Ovary (tissue), 9 donors: ENCODE results near the gene TAPBP. TPM values are rescaled to one million over a fixed set of nuclear protein-coding genes. Genes with fewer than 3 reads are reported as not detected.
A peak's percentile ranks its signal among the peaks of the same experiment; 100 is the strongest.

Source experiments
- DNase-seq, 5 donors: peaks; one replicate each; pipeline ENCODE4 v3.0.0-alpha.2; 2019 to 2020
- H3K27ac ChIP-seq, 2 donors: fragments of 200-600 bp; one replicate each; pipeline versions ENCODE4 v1.5.1 to v1.8.0; 2019 to 2022
- H3K27me3 ChIP-seq: fragments of 200-600 bp; one replicate; pipeline ENCODE4 v1.8.0; 2022
- H3K36me3 ChIP-seq: fragments of 200-600 bp; sonication (generic); one replicate; pipeline ENCODE4 v1.5.1; 2019
- H3K4me1 ChIP-seq: one replicate; pipeline ENCODE4 v1.8.1; 2013; ENCODE audit warnings: mild to moderate bottlenecking, moderate library complexity; ENCODE audit not compliant: insufficient read depth
- H3K4me3 ChIP-seq: fragments of 200-600 bp; sonication (generic); one replicate; pipeline ENCODE4 v1.5.1; 2017
- H3K9me3 ChIP-seq, 2 donors: fragments of 200-600 bp in 1 of 2; sonication (generic) in 1 of 2; one replicate each; pipeline versions ENCODE4 v1.5.1 to v1.8.1; 2013 to 2019; ENCODE audit warnings: mild to moderate bottlenecking in 1 of 2, moderate library complexity in 1 of 2
- CTCF ChIP-seq, 3 donors: fragments of 450-650 bp in 2 of 3; fragments of 200-600 bp in 1 of 3; IDR thresholded peaks; one replicate each; pipeline versions ENCODE4 v1.5.1 to v1.8.0; 2016 to 2022; ENCODE audit warnings: antibody characterized with exemption in 3 of 3, mild to moderate bottlenecking in 1 of 3
- EP300 ChIP-seq: sonication (generic); formaldehyde crosslinking; IDR thresholded peaks from one replicate; pipeline ENCODE4 v1.6.1; 2017; ENCODE audit warnings: antibody characterized with exemption
- POLR2A ChIP-seq: fragments of 450-650 bp; IDR thresholded peaks from one replicate; pipeline ENCODE4 v1.6.1; 2017; ENCODE audit warnings: antibody characterized with exemption, mild to moderate bottlenecking, moderate library complexity
- WGBS, 3 donors: extraction: QIAGEN DNeasy Blood & Tissue Kit in 1 of 3; methylation state at CpG; one replicate each; pipeline versions ENCODE4 v1.1.5 to v1.1.7; 2013 to 2017; 5-methylcytosine and 5-hydroxymethylcytosine counted together
- intact Hi-C, 4 donors: fragments of 100-400 bp; cut with DNase I; formaldehyde crosslinking; loops; one replicate each; pipeline versions ENCODE4 v1.11.0 to v1.15.1; 2022 to 2023
- polyA plus RNA-seq, 2 donors: library from polyadenylated mRNA; stranded (reverse); fragments of 200-250 nt in 1 of 2; fragments of 350-450 nt in 1 of 2; fragmentation: Illumina TruSeq in 1 of 2; extraction: RNeasy Lipid Tissue Mini Kit (QIAGEN cat#74804) in 1 of 2; gene quantifications; one replicate each; pipeline ENCODE4 v1.2.3, GENCODE V29; 2013 to 2014
- total RNA-seq, 7 donors: library from RNA; depleted of rRNA in 2 of 7; stranded (reverse); fragments of >200 nt in 2 of 7; fragmentation: NEBNext Ultra II Directional in 3 of 7; extraction: Animal tissue kit (Norgen Biotek cat#: 25700) in 3 of 7; gene quantifications; one replicate each; pipeline versions ENCODE4 v1.1.0 to v1.2.4, GENCODE V29; 2016 to 2023
- donor health status: DM: no; HTN: no; CAD: no; lungs with moderate emphysema.
- donor health status: DM: no; HTN: no; CAD: no.
- donor health status: Bipolar disorder and iron deficiency.
- donor health status: DM: yes; HTN: yes; CAD: no.
- donor health status: DM: no; HTN: no; CAD: no.
- donor health status: DM: yes; HTN: yes; CAD: no.

TAPBP gene
- total and polyA plus RNA-seq, 9 donors: 24.4 to 121 (median 60.9) TPM

DNA sequence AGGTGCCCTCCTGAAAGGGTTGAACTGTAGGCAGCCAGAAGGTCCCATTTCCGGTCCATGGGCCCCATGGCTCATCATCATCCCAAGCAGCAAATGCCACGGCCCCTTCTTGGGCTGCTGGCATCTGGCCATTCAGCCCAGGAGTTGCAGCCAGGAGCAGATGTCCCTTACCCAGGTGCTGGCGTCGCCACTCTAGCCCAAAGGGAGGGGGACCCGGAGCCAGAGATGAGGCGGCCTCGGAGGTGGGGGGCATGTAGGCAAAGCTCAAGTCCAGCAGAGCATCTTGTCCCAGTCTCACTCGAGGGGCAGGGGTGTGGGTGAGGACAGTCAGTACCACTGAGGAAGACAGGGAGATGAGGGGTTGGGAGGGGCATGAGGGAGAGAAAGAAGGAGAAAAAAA is 8.8 kb downstream of the TAPBP start:
- 79 to 86% (median 85%) methylated on average over 8 of the region's 8 CpGs for WGBS, 3 donors
- Histone ChIP-seq H3K4me1 (peaks cover 1% of the 10 kb centered on the region), H3K36me3 (no peaks in the 10 kb centered on the region), H3K27me3 (no peaks in the 10 kb centered on the region), H3K4me3 (no peak overlapping the region), H3K27ac (no peak overlapping the region), H3K9me3 (no peaks in the 10 kb centered on the region)
- TF ChIP-seq POLR2A (no peak), EP300 (no peak), CTCF (IDR thresholded peaks at IDR 0.05) (no peak)
- no peak for DNase-seq
- intact Hi-C loops: no loop called here

DNA sequence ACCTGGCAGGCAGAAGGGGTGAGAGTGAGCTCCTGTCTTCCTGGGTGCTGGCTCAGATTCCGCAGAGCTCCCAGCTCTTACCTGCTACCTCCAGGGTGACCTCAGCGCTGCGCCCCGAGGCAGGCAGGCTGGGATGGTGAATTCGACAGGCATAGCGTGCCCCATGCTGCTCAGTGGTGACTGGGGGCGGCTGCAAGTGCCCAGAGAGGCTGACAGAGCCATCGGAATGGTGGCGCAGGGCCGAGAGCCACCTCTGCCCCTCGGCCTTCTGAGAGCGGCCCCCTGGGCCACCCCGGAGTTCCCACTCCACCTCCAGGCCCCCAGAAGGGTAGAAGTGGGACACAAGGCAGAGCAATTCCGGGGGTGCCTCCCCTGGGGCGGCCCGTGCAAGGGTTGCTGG is 9.7 kb downstream of the TAPBP start:
- no peak for TF ChIP-seq CTCF (IDR thresholded peaks at IDR 0.05)
- no peak for TF ChIP-seq POLR2A
- no peak for TF ChIP-seq EP300
- DNase-seq: no peak
- Histone ChIP-seq H3K9me3 (no peaks in the 10 kb centered on the region), H3K4me3 (no peak overlapping the region), H3K4me1 (peaks cover 3% of the 10 kb centered on the region), H3K27ac (no peak overlapping the region), H3K36me3 (no peaks in the 10 kb centered on the region), H3K27me3 (no peaks in the 10 kb centered on the region)
- intact Hi-C loops: loop anchor here in 1 of 4 donors (5.0 kb wide), 1 partner anchor 113 kb away; the partner anchor contains the start of gene CUTA
- WGBS, 3 donors: 85 to 86% (median 85%) methylated on average over 16 of the region's 16 CpGs

- WGBS, 3 donors: 81 to 93% (median 87%) methylated on average over 3 of the region's 3 CpGs
- no peaks in the 10 kb centered on the region for H3K36me3 ChIP-seq
Observed at GRCh38 chr6:33301877-33302276, 12.0 kb downstream of the TAPBP start.

DNA sequence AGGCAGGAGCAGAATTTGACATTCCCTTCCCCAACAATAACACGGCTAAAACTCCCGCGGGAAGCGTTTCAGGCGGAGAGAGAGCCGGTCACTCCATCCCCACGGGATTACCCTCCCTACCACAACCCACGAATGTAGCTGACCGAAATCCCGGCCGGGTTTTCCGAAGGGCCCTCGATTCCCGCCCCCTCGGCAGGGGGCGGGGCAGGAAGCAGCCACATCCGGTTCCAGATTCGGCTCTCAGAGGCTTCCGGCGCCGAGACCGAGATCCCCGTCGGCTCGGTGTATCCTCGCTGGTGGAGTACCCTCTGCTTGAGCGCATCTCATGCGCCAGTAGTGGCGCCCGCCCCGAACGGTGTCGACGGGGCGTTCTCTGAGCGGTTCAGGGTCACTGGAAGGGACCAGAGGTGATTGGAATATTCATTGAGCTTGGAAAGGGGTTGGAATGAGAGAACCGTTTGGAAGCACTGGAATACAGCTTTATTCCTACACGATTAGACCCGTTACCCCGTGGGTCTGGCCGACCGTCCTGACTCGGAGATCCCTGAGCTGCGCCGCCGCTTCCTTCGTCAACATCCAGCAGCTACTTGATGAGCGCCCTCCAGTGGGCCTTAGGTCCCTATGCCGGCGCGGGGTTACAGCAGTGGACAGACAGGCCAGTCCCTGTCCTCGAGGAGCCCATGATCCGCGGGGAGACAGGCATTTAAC is 14.5 kb downstream of the TAPBP start:
- Histone ChIP-seq H3K4me3 (peak overlapping the region; percentile 69), H3K4me1 (peaks cover 9% of the 10 kb centered on the region), H3K27ac (peak overlapping the region; percentile 73 to 96), H3K27me3 (no peaks in the 10 kb centered on the region), H3K9me3 (no peaks in the 10 kb centered on the region), H3K36me3 (no peaks in the 10 kb centered on the region)
- intact Hi-C loops: loop anchor here in 1 of 4 donors (10.0 kb wide), 1 partner anchor 115 kb away; the partner anchor contains the start of genes CUTA and PHF1
- 0 to 1% (median 0%) methylated on average over 38 to 54 of the region's 54 CpGs for WGBS, 3 donors
- DNase-seq: peak; percentile 90 to 93 (median 92)
- TF ChIP-seq EP300 (peak; percentile 9), CTCF (IDR thresholded peaks at IDR 0.05) (peak in 2 of 3 donors; percentile 52 to 66), POLR2A (peak; percentile 77)

More at GRCh38 chr6:33301877-33302276, 12.0 kb downstream of the TAPBP start:
- intact Hi-C loops: loop anchor here in 1 of 4 donors (5.0 kb wide), 1 partner anchor 115 kb away; the partner anchor contains the start of gene CUTA
- no peak for DNase-seq
- H3K27me3 ChIP-seq: no peaks in the 10 kb centered on the region
- no peak overlapping the region for H3K27ac ChIP-seq
- peaks cover 9% of the 10 kb centered on the region for H3K4me1 ChIP-seq
- no peaks in the 10 kb centered on the region for H3K9me3 ChIP-seq
- H3K4me3 ChIP-seq: no peak overlapping the region
- TF ChIP-seq CTCF (IDR thresholded peaks at IDR 0.05): no peak
- TF ChIP-seq EP300: no peak
- TF ChIP-seq POLR2A: no peak
